Trophoblast cell (in vitro differentiated cells and primary cell): ENCODE data around the gene TLE2.

ENCODE experiments used
- DNase-seq, 2 donors: peaks; one replicate each; pipeline ENCODE4 v3.0.0-alpha.2; 2016
- H2AFZ ChIP-seq: 2 replicates; pipeline ENCODE4 v1.6.1; 2013; ENCODE audit warnings: low read length, moderate library complexity, mild to moderate bottlenecking; ENCODE audit not compliant: insufficient read depth, poor library complexity
- H2AK5ac ChIP-seq: 2 replicates; pipeline ENCODE4 v1.6.1; 2013; ENCODE audit warnings: mild to moderate bottlenecking, low read length
- H2BK120ac ChIP-seq: 2 replicates; pipeline ENCODE4 v1.6.1; 2013; ENCODE audit warnings: low read length, mild to moderate bottlenecking, moderate library complexity; ENCODE audit not compliant: insufficient read depth, poor library complexity
- H2BK12ac ChIP-seq: 2 replicates; pipeline ENCODE4 v1.6.1; 2013; ENCODE audit warnings: mild to moderate bottlenecking, low read length, moderate library complexity
- H2BK5ac ChIP-seq: 2 replicates; pipeline ENCODE4 v1.6.1; 2013; ENCODE audit warnings: low read length, low read depth, moderate library complexity, mild to moderate bottlenecking; ENCODE audit not compliant: poor library complexity
- H3K14ac ChIP-seq: 2 replicates; pipeline ENCODE4 v1.6.1; 2013; ENCODE audit warnings: mild to moderate bottlenecking, low read length
- H3K18ac ChIP-seq: 2 replicates; pipeline ENCODE4 v1.6.1; 2013; ENCODE audit warnings: mild to moderate bottlenecking, low read length
- H3K23ac ChIP-seq: 2 replicates; pipeline ENCODE4 v1.6.1; 2013; ENCODE audit warnings: low read length
- H3K27ac ChIP-seq: 2 replicates; pipeline ENCODE4 v1.5.1; 2013; ENCODE audit warnings: low read depth, mild to moderate bottlenecking, inconsistent platforms, low read length, moderate library complexity
- H3K27me3 ChIP-seq: 2 replicates; pipeline ENCODE4 v1.6.1; 2013; ENCODE audit warnings: inconsistent platforms, mild to moderate bottlenecking, low read length, moderate library complexity; ENCODE audit not compliant: insufficient read depth
- H3K36me3 ChIP-seq, 2 experiments: 1 replicate in 1 of 2; 2 replicates in 1 of 2; pipeline ENCODE4 v1.6.1; 2013; ENCODE audit warnings: low read length in 2 of 2, mild to moderate bottlenecking in 2 of 2, moderate library complexity in 1 of 2; ENCODE audit not compliant: insufficient read depth in 2 of 2, control insufficient read depth in 1 of 2
- H3K4ac ChIP-seq: 2 replicates; pipeline ENCODE4 v1.6.1; 2013; ENCODE audit warnings: low read depth, mild to moderate bottlenecking, low read length, moderate library complexity
- H3K4me1 ChIP-seq, 2 experiments: 1 replicate in 1 of 2; 2 replicates in 1 of 2; pipeline ENCODE4 v1.6.1; 2013; ENCODE audit warnings: low read length in 2 of 2, mild to moderate bottlenecking in 2 of 2, moderate library complexity in 1 of 2; ENCODE audit not compliant: insufficient read depth in 2 of 2, control insufficient read depth in 1 of 2
- H3K4me2 ChIP-seq: 2 replicates; pipeline ENCODE4 v1.6.1; 2013; ENCODE audit warnings: inconsistent platforms, mild to moderate bottlenecking, low read length, moderate library complexity
- H3K4me3 ChIP-seq: 2 replicates; pipeline ENCODE4 v1.5.1; 2013; ENCODE audit warnings: mild to moderate bottlenecking, low read depth, low read length, inconsistent platforms
- H3K79me1 ChIP-seq: one replicate; pipeline ENCODE4 v1.6.1; 2013; ENCODE audit warnings: low read length
- H3K79me2 ChIP-seq: 2 replicates; pipeline ENCODE4 v1.6.1; 2013; ENCODE audit warnings: low read length, mild to moderate bottlenecking; ENCODE audit not compliant: control insufficient read depth, insufficient read depth, poor library complexity
- H3K9ac ChIP-seq: 2 replicates; pipeline ENCODE4 v1.6.1; 2013; ENCODE audit warnings: mild to moderate bottlenecking, low read length
- H3K9me3 ChIP-seq: 2 replicates; pipeline ENCODE4 v1.6.1; 2013; ENCODE audit warnings: low read depth, mild to moderate bottlenecking, control low read depth, inconsistent platforms, low read length; ENCODE audit not compliant: insufficient read depth
- H4K12ac ChIP-seq: 2 replicates; pipeline ENCODE4 v1.6.1; 2013; ENCODE audit warnings: low read depth, mild to moderate bottlenecking, low read length, moderate library complexity
- H4K8ac ChIP-seq: 2 replicates; pipeline ENCODE4 v1.6.1; 2013; ENCODE audit warnings: low read depth, mild to moderate bottlenecking, low read length, moderate library complexity
- H4K91ac ChIP-seq: one replicate; pipeline ENCODE4 v1.6.1; 2013; ENCODE audit warnings: low read depth, mild to moderate bottlenecking, low read length, moderate library complexity
- WGBS: extraction: QIAGEN DNeasy Blood & Tissue Kit; methylation state at CpG from one replicate; pipeline ENCODE4 v1.1.7; 2013; ENCODE audit warnings: missing lambda C conversion rate; ENCODE audit not compliant: insufficient read length, insufficient coverage; ENCODE audit errors: extremely low coverage; 5-methylcytosine and 5-hydroxymethylcytosine counted together

TLE2 gene

DNA sequence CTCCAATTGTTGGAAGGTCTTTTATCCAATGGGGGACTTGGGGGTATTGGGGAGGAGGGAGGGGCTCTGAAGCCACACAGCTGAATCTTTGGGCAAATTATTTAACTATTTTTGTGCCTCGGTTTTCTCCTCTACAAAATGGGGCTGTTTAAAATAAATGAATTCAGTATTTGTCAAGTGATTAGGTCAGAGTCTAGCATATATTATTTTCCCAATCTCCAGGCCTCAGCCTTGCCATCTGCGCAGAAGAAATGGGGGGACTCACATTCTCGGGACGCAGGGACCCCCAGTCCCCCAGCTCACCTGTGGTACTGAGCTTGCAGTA, 31.7 kb upstream of the TLE2 start:
- Histone ChIP-seq H3K4me2 (peak overlapping the region; percentile 93), H3K27ac (no peak overlapping the region), H4K8ac (peak overlapping the region; percentile 92), H3K23ac (no peak overlapping the region), H3K4me3 (peak overlapping the region; percentile 74), H4K12ac (no peak overlapping the region), H3K4ac (no peak overlapping the region), H3K27me3 (no peaks in the 10 kb centered on the region), H3K36me3 (peaks cover 28 to 32% of the 10 kb centered on the region in 2 experiments), H2AFZ (no peak overlapping the region), H3K18ac (peak overlapping the region; percentile 89), H3K14ac (peak overlapping the region; percentile 96), H2BK120ac (peak overlapping the region; percentile 44), H2BK12ac (no peak overlapping the region), H3K79me2 (peaks cover 5% of the 10 kb centered on the region), H3K9ac (no peak overlapping the region), H3K79me1 (peaks cover 10% of the 10 kb centered on the region), H4K91ac (no peak overlapping the region), H2AK5ac (peak overlapping the region; percentile 5), H3K4me1 (peaks cover 9 to 13% of the 10 kb centered on the region in 2 experiments), H2BK5ac (no peak overlapping the region), H3K9me3 (peaks cover under 1% of the 10 kb centered on the region)
- no CpG with 5 or more reads among the region's 4 CpGs for WGBS
- no peak for DNase-seq

DNA sequence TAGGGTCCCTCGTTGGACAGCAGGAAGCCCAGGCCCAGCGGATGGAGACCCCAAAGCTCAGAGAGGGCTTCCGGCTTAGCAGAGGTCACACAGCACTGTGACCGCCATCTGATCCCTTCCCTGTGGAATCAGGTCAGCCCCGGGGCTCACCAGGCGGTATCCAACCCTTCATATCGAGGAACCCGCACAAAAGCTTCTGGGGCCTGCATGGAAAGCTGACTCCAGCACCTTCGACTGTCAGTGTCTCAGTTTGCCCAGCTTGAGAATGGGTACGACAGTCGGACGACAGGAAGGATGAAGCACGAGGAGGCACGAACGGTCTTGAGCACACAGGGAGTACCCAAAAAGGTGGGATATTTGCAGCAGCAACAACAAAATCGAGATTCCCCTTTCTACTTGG, 30.6 kb upstream of the TLE2 start:
- no CpG with 5 or more reads among the region's 16 CpGs for WGBS
- Histone ChIP-seq H4K8ac (no peak overlapping the region), H3K79me1 (peaks cover 10% of the 10 kb centered on the region), H3K18ac (peak overlapping the region; percentile 48), H2BK120ac (peak overlapping the region; percentile 15), H3K23ac (no peak overlapping the region), H3K36me3 (peaks cover 40 to 43% of the 10 kb centered on the region in 2 experiments), H3K9me3 (peaks cover 4% of the 10 kb centered on the region), H3K79me2 (peaks cover 5% of the 10 kb centered on the region), H3K9ac (no peak overlapping the region), H2BK12ac (no peak overlapping the region), H3K4me2 (no peak overlapping the region), H3K27ac (no peak overlapping the region), H3K4ac (no peak overlapping the region), H2AK5ac (peak overlapping the region; percentile 23), H4K91ac (no peak overlapping the region), H3K4me1 (peaks cover 14 to 22% of the 10 kb centered on the region in 2 experiments), H2BK5ac (peak overlapping the region; percentile 34), H4K12ac (peak overlapping the region; percentile 37), H2AFZ (no peak overlapping the region), H3K14ac (no peak overlapping the region), H3K4me3 (peak overlapping the region; percentile 11), H3K27me3 (no peaks in the 10 kb centered on the region)
- DNase-seq = peak in 1 of 2 donors; percentile 48

DNA sequence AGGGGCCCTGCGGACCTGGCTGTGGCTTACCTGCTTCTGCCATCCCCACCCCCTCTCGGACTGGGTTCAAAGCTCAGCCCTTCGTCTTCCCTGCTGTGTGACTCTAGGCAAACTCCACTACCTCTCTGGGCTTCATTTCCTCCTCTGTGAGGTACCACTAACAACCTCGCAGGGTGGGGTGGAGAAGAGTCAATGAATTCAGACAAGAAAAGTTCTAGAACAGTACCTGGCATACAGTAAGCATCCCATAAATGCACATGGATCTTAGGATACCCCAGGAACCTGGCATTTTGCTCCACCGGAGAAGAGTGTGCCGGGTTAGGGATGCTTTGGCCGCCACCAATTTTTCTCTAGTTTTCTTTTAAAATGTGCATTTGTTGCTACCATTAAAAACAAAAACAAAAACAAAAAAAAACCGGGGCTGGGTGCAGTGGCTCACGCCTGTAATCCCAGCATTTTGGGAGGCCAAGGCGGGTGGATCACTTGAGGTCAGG, 29.8 kb upstream of the TLE2 start:
- Histone ChIP-seq H3K79me1 (peaks cover 10% of the 10 kb centered on the region), H2BK120ac (no peak overlapping the region), H3K36me3 (peaks cover 47 to 51% of the 10 kb centered on the region in 2 experiments), H4K8ac (no peak overlapping the region), H3K14ac (no peak overlapping the region), H3K27ac (no peak overlapping the region), H2BK5ac (no peak overlapping the region), H2AFZ (no peak overlapping the region), H3K4me3 (no peak overlapping the region), H3K79me2 (peaks cover 5% of the 10 kb centered on the region), H3K27me3 (no peaks in the 10 kb centered on the region), H3K9me3 (peaks cover 4% of the 10 kb centered on the region), H3K4ac (no peak overlapping the region), H2BK12ac (no peak overlapping the region), H4K12ac (no peak overlapping the region), H3K9ac (no peak overlapping the region), H3K4me2 (no peak overlapping the region), H3K4me1 (peaks cover 14 to 22% of the 10 kb centered on the region in 2 experiments), H2AK5ac (no peak overlapping the region), H3K18ac (no peak overlapping the region), H4K91ac (no peak overlapping the region), H3K23ac (no peak overlapping the region)
- no CpG with 5 or more reads among the region's 10 CpGs for WGBS
- DNase-seq = no peak

DNA sequence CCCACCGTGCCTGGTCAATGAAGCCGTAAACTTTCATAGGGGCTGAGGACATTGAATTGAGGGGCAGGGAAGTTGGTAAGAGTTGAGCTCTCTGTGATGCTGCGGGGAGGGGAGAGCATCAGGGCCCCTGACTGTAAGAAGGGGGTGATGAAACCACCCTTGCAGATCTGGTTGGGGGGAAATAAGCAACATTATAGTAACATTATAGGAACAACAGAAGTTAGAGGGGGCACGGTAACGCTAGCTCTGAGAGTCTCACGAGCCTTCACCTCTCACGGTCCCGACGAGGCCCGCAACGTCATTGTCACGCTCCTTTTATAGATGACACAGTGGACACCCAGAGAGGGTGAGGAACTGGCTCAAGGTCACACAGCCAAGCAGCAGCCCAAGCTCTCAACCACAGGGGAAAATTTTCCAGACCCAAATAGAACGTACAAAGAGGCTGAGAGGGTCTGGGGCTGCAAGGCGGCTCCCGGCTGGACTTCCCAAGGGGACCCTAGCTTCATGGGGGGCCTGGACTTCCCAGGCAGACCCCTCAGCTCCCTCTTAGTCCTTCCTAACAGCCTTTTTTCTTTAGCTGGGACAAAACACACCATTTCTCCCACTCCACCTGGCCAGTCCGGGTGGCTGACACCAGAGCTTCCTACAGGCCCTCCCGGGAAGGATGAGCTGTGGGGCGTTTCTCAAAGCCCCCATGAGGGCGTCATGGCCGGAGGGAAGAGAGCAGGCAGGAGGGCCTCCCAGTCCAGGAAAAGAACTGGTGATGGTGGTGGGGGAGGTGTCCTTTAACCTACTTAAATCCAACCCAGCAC, 29.1 kb upstream of the TLE2 start:
- peaks cover 53 to 56% of the 10 kb centered on the region in 2 experiments for H3K36me3 ChIP-seq
- peak overlapping the region; percentile 50 for H4K91ac ChIP-seq
- H4K8ac ChIP-seq = peak overlapping the region; percentile 24
- peak; percentile 97 to 98 for DNase-seq
- H3K4me3 ChIP-seq = no peak overlapping the region
- WGBS = no CpG with 5 or more reads among the region's 20 CpGs
- no peak overlapping the region for H3K27ac ChIP-seq
- no peak overlapping the region for H4K12ac ChIP-seq
- no peak overlapping the region for H3K14ac ChIP-seq
- H2BK5ac ChIP-seq = no peak overlapping the region
- no peak overlapping the region for H3K9ac ChIP-seq
- peaks cover 10% of the 10 kb centered on the region for H3K79me1 ChIP-seq
- H2BK120ac ChIP-seq = peak overlapping the region; percentile 45
- peaks cover 14 to 22% of the 10 kb centered on the region in 2 experiments for H3K4me1 ChIP-seq
- no peak overlapping the region for H3K4me2 ChIP-seq
- no peak overlapping the region for H3K23ac ChIP-seq
- peaks cover 4% of the 10 kb centered on the region for H3K9me3 ChIP-seq
- H3K79me2 ChIP-seq = peaks cover 5% of the 10 kb centered on the region
- no peak overlapping the region for H3K18ac ChIP-seq
- no peak overlapping the region for H2BK12ac ChIP-seq
- no peak overlapping the region for H2AK5ac ChIP-seq
- H3K4ac ChIP-seq = no peak overlapping the region
- no peak overlapping the region for H2AFZ ChIP-seq
- no peaks in the 10 kb centered on the region for H3K27me3 ChIP-seq
